Measurements from ENCODE around the gene CTSO.

Gene CTSO, protein sequence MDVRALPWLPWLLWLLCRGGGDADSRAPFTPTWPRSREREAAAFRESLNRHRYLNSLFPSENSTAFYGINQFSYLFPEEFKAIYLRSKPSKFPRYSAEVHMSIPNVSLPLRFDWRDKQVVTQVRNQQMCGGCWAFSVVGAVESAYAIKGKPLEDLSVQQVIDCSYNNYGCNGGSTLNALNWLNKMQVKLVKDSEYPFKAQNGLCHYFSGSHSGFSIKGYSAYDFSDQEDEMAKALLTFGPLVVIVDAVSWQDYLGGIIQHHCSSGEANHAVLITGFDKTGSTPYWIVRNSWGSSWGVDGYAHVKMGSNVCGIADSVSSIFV

GRCh38 chr4:155953151-155954117, at the start of gene CTSO:
Gene CTSO, minus strand, starts transcription at chr4:155953866. Its CDS starts 19 bp downstream, at chr4:155953847.
- peak; percentile 72 for DNase-seq

- DNase-seq: no peak
These were observed 46.8 kb upstream of the CTSO start for GRCh38 chr4:156000491-156000890.

- DNase-seq: no peak
These were observed 46.1 kb upstream of the CTSO start for GRCh38 chr4:155999725-156000124.

DNA sequence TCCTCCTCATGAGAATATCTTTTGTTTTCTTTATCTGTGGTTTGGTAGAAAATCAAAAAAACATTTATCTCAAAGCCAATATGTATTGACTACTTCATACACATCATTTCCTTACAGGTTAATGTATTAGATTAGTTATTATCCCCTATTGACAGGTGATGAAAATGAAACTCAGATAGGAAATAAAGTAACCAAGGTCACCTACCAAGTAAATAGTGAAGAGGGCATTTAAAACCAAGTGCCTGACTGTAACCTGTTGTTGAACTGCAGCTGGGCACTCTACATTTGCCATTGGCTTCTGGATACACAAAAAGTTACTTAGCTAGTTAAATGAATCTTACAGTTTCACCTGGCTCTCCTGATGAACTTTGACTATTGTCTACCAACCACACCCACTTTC, 41.4 kb upstream of the CTSO start:
- DNase-seq: no peak

GRCh38 chr4:155984106-155984797, 30.6 kb upstream of the CTSO start:
- DNase-seq: no peak

- DNase-seq: no peak
These were observed 29.2 kb upstream of the CTSO start for GRCh38 chr4:155982736-155983385.

DNA sequence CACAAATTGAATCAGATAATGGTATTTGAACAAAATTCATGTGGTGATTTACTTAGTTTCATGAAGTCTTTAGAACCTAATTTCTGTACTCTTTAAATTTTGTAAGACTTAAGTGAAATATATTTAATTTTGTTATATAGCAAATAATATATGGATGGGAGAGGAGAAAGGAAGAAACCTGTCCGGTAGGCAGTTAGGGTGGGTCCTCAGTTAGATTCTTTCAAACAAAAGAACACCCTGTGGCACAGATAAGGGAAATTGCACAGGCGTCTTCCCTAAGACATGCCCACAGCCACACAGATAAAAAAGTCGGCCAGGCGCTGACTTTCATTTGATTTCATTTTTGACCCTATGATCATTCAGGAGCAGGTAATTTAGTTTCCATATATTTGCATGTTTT, 25.1 kb upstream of the CTSO start:
- no peak for DNase-seq

DNA sequence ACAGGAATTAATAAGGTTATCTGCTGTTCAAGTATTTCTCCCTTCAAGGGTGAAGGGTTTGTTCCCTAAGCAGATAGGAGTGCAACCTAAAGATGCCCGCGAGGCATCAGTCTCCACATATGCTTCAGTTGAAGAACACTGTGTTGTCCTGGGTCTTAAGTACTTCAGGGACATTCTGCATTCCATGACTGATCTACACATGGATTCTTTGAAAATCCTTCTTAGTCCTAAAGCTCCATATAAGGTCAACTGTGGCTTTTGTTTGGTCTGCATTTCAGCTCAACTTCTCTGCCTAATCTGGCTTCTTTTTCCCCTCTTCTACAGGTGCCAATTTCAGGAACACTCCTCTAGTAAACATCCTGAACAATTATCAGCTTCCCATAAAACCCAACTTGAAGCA, 21.8 kb upstream of the CTSO start:
- no peak for DNase-seq

- DNase-seq: no peak
These were observed 21.3 kb upstream of the CTSO start for GRCh38 chr4:155974996-155975395.

DNA sequence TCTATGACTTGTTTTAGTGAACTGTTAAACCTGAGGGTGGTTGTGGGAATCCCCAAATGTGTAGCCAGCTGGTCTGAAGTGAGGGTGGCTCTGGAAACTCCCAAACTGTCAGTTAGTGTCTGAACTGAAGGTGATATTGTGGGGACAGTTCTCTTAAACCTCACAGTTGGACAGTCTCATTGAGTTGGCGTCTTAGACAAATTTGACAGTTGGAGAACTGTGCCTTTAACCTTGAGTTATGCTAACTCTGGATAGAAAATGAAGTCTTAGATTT, 20.7 kb upstream of the CTSO start:
- no peak for DNase-seq

GRCh38 chr4:155973639-155974475, 20.2 kb upstream of the CTSO start:
- no peak for DNase-seq

- no peak for DNase-seq
These were observed 18.4 kb upstream of the CTSO start for GRCh38 chr4:155972098-155972497.

- no peak for DNase-seq
These were observed 13.2 kb upstream of the CTSO start for GRCh38 chr4:155966731-155967395.

DNA sequence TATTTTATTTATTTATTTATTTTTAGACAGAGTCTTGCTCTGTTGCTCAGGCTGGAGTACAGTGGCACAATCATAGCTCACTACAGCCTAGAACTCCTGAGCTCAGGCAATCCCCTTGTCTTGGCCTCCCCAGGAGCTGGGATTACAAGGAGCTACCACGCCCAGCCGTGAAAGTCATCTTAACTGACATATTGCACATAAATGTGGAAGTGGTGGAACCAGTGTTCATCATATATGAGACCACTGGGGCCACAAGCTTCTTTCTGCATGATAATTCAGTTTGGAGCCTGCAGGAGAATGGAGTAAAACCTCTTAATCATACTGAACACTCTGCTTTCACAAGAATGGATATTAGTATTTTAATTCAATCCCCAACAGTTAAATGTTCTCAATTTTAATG, 12.5 kb upstream of the CTSO start:
- no peak for DNase-seq

DNA sequence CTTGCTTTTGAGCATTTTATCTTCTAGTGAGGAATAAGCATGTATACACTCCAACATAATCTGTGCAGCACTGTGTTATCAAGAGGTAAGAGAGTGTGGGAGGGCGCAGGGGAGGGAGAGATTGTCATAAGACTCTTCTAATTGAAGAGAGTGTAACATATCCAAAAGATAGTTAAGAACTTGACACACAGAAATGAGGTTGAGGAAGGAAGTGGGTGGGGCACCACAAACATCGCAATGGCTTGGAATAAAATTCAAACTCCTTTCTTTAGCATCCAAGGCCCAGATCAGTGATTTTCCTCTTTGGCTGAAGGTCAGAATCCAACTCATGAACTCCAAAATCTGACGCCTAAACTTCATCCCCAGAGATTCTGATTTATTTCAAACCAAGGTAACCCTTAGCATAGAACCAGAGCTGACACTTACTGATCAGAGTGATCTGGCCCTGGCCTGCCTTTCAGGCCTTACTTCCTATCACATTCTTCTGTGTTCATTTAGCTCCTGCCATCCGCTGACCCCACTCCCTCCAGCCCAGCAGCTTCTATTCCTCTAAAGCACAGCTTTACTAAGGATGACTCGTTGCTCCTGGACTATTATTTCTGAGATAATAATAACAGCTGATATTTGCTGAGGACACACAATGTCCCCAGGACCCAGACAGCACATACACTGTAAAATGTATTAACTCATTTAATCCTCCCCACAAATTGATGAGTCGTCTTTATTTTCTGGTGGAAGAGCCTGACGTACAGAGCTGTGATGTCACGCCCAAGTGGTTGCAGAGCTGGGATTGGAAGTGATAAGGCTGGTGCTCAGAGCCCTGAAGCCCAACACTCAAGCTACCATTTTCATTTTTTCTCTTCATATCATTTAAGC, 10.6 kb upstream of the CTSO start:
- no peak for DNase-seq

DNA sequence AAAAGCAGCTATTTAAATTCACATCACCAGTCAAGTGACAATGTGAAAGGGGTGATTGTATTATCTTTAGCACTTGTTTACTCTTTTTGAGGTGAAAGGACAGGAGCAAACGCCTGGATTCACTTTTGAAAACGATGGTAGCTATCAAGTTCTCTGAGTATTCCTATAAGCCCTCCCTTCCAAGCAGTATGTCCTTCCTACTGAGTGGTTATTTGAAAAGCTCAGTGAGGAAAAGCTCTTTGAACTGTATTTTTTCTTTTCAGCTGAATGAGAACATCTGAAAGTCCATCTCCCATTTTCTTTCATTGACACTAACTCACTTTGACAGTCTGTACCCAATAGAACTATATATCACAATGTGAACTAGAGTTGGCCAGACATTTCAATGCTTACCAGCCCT, 9.1 kb upstream of the CTSO start:
- DNase-seq: no peak

GRCh38 chr4:155961575-155961974, 7.9 kb upstream of the CTSO start:
- no peak for DNase-seq

GRCh38 chr4:155960522-155960921, 6.9 kb upstream of the CTSO start:
- DNase-seq: no peak

- DNase-seq: no peak
These were observed 5.8 kb upstream of the CTSO start for GRCh38 chr4:155959417-155959816.

GRCh38 chr4:155956461-155956860, 2.8 kb upstream of the CTSO start:
- DNase-seq: no peak

DNA sequence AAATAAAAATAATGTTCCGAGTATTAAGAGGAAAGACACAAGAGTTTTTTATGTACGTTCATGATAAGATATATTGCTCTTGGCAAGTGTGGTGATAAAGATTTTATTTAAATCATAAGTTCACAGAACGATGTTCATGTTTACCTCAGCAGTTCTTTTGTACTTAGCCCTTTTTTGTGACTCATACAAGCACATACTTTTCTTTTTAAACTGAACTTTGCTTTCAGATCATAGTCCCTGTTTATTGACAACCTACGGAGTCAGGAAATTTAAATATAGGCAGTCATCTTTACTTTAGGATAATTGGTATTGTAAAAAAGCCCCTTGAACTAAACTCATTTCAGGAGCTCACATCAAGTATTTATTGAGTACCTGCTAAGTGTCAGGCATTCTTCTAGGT, 1.3 kb upstream of the CTSO start:
- no peak for DNase-seq
